Heart left ventricle (tissue), 16 donors: ENCODE measurements around the gene SUGCT. TPM values are rescaled to one million over a fixed set of nuclear protein-coding genes. Genes with fewer than 3 reads are reported as not detected.

Source experiments
- ATAC-seq, 4 donors: fragments of 200-7000 bp; cut with Tn5 transposase; one replicate each; pipeline ENCODE4 v1.9.1; 2020 to 2022; ENCODE audit warnings: moderate library complexity in 4 of 4, mild to moderate bottlenecking in 3 of 4, moderate number of reproducible peaks in 1 of 4
- DNase-seq, 5 donors: peaks; one replicate each; pipeline ENCODE4 v3.0.0-alpha.2; 2020
- H3K27ac ChIP-seq, 12 donors: fragments of 200-600 bp; sonication (generic) in 4 of 12; one replicate each; pipeline versions ENCODE4 v1.5.0 to v1.8.0; 2016 to 2022; ENCODE audit warnings: mild to moderate bottlenecking in 2 of 12
- H3K27me3 ChIP-seq, 9 donors: fragments of 200-600 bp; sonication (generic) in 2 of 9; one replicate each; pipeline versions ENCODE4 v1.5.1 to v1.8.0; 2016 to 2022; ENCODE audit warnings: mild to moderate bottlenecking in 3 of 9
- H3K36me3 ChIP-seq, 9 donors: fragments of 200-600 bp; sonication (generic) in 2 of 9; one replicate each; pipeline versions ENCODE4 v1.5.0 to v1.8.0; 2018 to 2022; ENCODE audit warnings: mild to moderate bottlenecking in 2 of 9
- H3K4me1 ChIP-seq, 12 donors: fragments of 200-600 bp; sonication (generic) in 4 of 12; one replicate each; pipeline versions ENCODE4 v1.5.0 to v1.8.0; 2016 to 2022; ENCODE audit warnings: mild to moderate bottlenecking in 3 of 12
- H3K4me3 ChIP-seq, 12 donors: fragments of 200-600 bp; sonication (generic) in 4 of 12; one replicate each; pipeline versions ENCODE4 v1.5.0 to v1.8.0; 2017 to 2022; ENCODE audit warnings: mild to moderate bottlenecking in 9 of 12, moderate library complexity in 4 of 12
- H3K9me3 ChIP-seq, 12 donors: fragments of 200-600 bp; sonication (generic) in 4 of 12; one replicate each; pipeline versions ENCODE4 v1.5.0 to v1.8.0; 2016 to 2022; ENCODE audit warnings: mild to moderate bottlenecking in 1 of 12
- POLR2A ChIP-seq, 2 donors: fragments of 450-650 bp; IDR thresholded peaks; one replicate each; pipeline ENCODE4 v1.6.1; 2017; ENCODE audit warnings: antibody characterized with exemption in 2 of 2, mild to moderate bottlenecking in 2 of 2, moderate library complexity in 2 of 2
- WGBS, 4 donors: extraction: QIAGEN DNeasy Blood & Tissue Kit in 2 of 4; methylation state at CpG; one replicate each; pipeline versions ENCODE4 v1.1.5 to v1.1.7; 2013 to 2018; 5-methylcytosine and 5-hydroxymethylcytosine counted together
- intact Hi-C, 10 donors: fragments of 100-400 bp; cut with DNase I; formaldehyde crosslinking; loops; one replicate each; pipeline versions ENCODE4 v1.11.1 to v1.14.2; 2022
- polyA plus RNA-seq, 2 donors: library from polyadenylated mRNA; stranded (reverse); fragments of 200-250 nt; gene quantifications; one replicate each; pipeline ENCODE4 v1.2.3, GENCODE V29; 2013
- total RNA-seq, 9 donors: library from RNA; depleted of rRNA in 2 of 9; stranded (reverse); fragments of >200 nt in 2 of 9; fragmentation: NEBNext Ultra II Directional in 3 of 9; extraction: Animal tissue kit (Norgen Biotek cat#: 25700) in 3 of 9; gene quantifications; one replicate each; pipeline versions ENCODE4 v1.1.0 to v1.2.4, GENCODE V29; 2016 to 2023
- TF ChIP-seq, protein P1 (sequence below), 12 donors: fragments of 200-600 bp; sonication (generic) in 4 of 12; IDR thresholded peaks; one replicate each; pipeline versions ENCODE4 v1.5.0 to v1.8.0; 2018 to 2022; ENCODE audit warnings: antibody characterized with exemption in 12 of 12, mild to moderate bottlenecking in 5 of 12
- donor health status: ischemic (EF 13 %, LVEDD 7.1; RV severe dilation, severe dysfunction).
- donor health status: healthy with polysubstance abuse.
- donor health status: DM: no; HTN: yes; CAD: no.
- donor health status: DM: no; HTN: no; CAD: no.
- donor health status: ischemic (EF 25% LVEDD 6.9; RV normal size, moderate dysfunction).
- donor health status: ischemic (EF 25% LVEDD 5.7; RV mildly dilated, moderate dysfunction).
- donor health status: healthy.
- donor health status: DM: yes; HTN: yes; CAD: no.
- donor health status: ischemic (EF 35%, LVEDD 5.7; RV mildly dilated, moderate dysfunction).
- donor health status: nonischemic (EF 11% LVEDD 7.7; RV severe dilation, severe dysfunction).
- donor health status: DM: yes; HTN: yes; CAD: no.
- donor health status: PGD.
- donor health status: ischemic (EF 29% LVEDD 5.4; RV normal size, mild dysfunction).
- donor health status: nonischemic (EF 23%, LVEDD 6.1; RV moderate dilation, normal function).

Gene SUGCT
- total and polyA plus RNA-seq, 11 donors, result 1.4 to 7.6 (median 4.4) TPM

DNA sequence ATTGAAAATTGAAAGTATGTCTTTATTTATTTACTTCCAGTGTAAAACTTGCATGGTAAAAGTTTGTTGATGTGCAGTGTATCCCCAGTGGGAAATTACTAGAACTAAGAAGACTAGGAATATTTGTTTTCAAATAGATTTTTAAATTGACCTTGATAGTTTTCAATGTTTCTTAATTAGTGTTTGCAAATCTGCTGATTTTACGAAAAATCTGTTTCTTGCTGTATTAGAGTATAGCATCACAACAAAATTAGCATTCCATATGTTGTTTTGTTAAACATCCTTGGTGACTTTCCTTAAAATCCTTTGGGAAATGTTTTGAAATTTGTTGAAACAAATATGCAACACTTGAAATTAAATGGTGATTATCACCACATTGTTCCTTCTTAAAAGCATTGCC lies 425.9 kb downstream of the SUGCT start:
- WGBS, 4 donors, result 88 to 94% (median 92%) methylated on average over 1 of the region's 1 CpG
- intact Hi-C loops, result no loop called here
- Histone ChIP-seq H3K27me3 (no peaks in the 10 kb centered on the region), H3K36me3 (no peaks in the 10 kb centered on the region), H3K27ac (no peak overlapping the region), H3K9me3 (no peaks in the 10 kb centered on the region), H3K4me1 (no peaks in the 10 kb centered on the region), H3K4me3 (no peak overlapping the region)
- TF ChIP-seq, protein P1, sequence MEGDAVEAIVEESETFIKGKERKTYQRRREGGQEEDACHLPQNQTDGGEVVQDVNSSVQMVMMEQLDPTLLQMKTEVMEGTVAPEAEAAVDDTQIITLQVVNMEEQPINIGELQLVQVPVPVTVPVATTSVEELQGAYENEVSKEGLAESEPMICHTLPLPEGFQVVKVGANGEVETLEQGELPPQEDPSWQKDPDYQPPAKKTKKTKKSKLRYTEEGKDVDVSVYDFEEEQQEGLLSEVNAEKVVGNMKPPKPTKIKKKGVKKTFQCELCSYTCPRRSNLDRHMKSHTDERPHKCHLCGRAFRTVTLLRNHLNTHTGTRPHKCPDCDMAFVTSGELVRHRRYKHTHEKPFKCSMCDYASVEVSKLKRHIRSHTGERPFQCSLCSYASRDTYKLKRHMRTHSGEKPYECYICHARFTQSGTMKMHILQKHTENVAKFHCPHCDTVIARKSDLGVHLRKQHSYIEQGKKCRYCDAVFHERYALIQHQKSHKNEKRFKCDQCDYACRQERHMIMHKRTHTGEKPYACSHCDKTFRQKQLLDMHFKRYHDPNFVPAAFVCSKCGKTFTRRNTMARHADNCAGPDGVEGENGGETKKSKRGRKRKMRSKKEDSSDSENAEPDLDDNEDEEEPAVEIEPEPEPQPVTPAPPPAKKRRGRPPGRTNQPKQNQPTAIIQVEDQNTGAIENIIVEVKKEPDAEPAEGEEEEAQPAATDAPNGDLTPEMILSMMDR (IDR thresholded peaks at IDR 0.05), result no peak
- DNase-seq (no peak), ATAC-seq (no peak)

DNA sequence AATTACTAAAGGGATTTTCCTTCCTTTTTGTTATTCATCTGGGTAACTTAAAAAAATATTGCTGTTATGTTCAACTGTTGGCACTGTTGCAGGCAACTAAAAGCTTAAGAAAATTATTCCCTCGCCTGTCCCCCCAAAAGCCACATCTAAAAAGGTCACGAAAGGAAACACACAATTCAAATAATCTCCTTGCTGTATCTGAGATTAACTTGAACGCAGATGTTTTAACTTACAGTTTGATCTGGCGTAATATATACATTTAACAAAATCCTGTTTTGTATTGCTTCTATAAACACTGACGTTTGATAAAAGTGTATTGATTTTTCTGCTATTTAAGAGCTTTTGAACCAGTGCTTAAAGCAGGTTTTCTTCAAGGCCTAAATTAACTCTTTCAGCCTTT lies 432.1 kb downstream of the SUGCT start:
- 84 to 90% (median 89%) methylated on average over 5 of the region's 5 CpGs for WGBS, 4 donors
- TF ChIP-seq, protein P1 (IDR thresholded peaks at IDR 0.05), result no peak
- TF ChIP-seq POLR2A (IDR thresholded peaks at IDR 0.05), result no peak
- DNase-seq (no peak), ATAC-seq (no peak)
- no peaks in the 10 kb centered on the region for H3K9me3 ChIP-seq
- intact Hi-C loops, result no loop called here
- H3K4me3 ChIP-seq, result no peak overlapping the region
- no peaks in the 10 kb centered on the region for H3K36me3 ChIP-seq
- H3K27ac ChIP-seq, result no peak overlapping the region
- no peaks in the 10 kb centered on the region for H3K4me1 ChIP-seq
- H3K27me3 ChIP-seq, result no peaks in the 10 kb centered on the region

DNA sequence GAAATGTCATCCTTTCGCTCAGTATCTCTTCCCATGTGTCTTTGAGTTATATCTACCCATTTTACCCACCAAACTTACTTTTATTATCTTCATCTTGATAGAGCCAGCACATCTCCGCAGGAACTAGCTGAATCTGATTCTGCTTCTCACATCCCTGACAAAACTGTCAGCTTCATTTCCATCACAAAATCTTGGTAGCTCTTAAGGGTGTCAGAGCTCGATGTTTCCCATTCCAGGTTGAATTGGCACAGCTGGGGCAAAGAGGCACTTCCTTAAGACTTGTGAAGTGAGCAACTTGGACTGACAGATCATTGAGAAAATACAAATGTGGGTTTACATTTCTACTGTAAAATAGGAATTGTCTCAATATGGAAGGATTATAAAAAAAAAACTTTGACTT lies 434.5 kb downstream of the SUGCT start:
- Histone ChIP-seq H3K36me3 (no peaks in the 10 kb centered on the region), H3K4me1 (no peaks in the 10 kb centered on the region), H3K9me3 (no peaks in the 10 kb centered on the region), H3K4me3 (no peak overlapping the region), H3K27me3 (no peaks in the 10 kb centered on the region), H3K27ac (no peak overlapping the region)
- DNase-seq, result no peak
- TF ChIP-seq, protein P1 (IDR thresholded peaks at IDR 0.05), result no peak
- TF ChIP-seq POLR2A (IDR thresholded peaks at IDR 0.05), result no peak
- ATAC-seq, result no peak
- intact Hi-C loops, result no loop called here
- 79 to 88% (median 84%) methylated on average over 3 of the region's 3 CpGs for WGBS, 4 donors

DNA sequence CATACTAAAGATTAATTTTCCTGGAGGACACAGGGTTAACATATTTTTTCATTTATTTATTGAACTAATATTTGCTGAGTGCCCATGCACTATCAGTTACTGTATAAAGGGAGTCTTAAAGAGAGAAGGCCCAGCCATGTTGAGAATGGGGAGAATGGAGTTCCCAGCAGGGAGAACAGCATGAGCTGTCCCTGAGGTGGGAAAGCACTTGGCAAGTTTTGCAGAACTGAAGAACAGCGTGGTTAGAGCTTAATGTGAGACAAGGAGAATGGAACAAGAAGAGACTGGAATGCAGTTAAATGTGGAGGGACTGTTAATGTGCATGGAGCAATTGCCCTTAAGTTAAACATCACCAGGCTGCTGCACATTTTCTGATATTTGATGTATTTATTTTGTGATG lies 435.4 kb downstream of the SUGCT start:
- no peak for DNase-seq
- Histone ChIP-seq H3K27me3 (no peaks in the 10 kb centered on the region), H3K9me3 (no peaks in the 10 kb centered on the region), H3K4me1 (no peaks in the 10 kb centered on the region), H3K4me3 (no peak overlapping the region), H3K36me3 (no peaks in the 10 kb centered on the region), H3K27ac (no peak overlapping the region)
- intact Hi-C loops, result no loop called here
- TF ChIP-seq, protein P1 (IDR thresholded peaks at IDR 0.05), result no peak
- no peak for TF ChIP-seq POLR2A (IDR thresholded peaks at IDR 0.05)
- no peak for ATAC-seq
- 28 to 38% (median 34%) methylated on average over 1 of the region's 1 CpG for WGBS, 4 donors
